Type B pancreatic cell (in vitro differentiated cells): Measurements from ENCODE around the gene STAC3. TPM values are rescaled to one million over a fixed set of nuclear protein-coding genes. Genes with fewer than 3 reads are reported as not detected.

Source experiments
- DNase-seq: peaks from one replicate; pipeline ENCODE4 v3.0.0; 2021; ENCODE audit warnings: mixed read lengths; ENCODE audit not compliant: unreplicated experiment; ENCODE audit errors: extremely low spot score
- H3K27ac Mint-ChIP-seq: 2 replicates; pipeline ENCODE4 v1.8.0; 2021; ENCODE audit warnings: mild to moderate bottlenecking, mixed read lengths
- H3K27me3 Mint-ChIP-seq: 2 replicates; pipeline ENCODE4 v1.8.0; 2021; ENCODE audit warnings: mixed read lengths
- H3K36me3 Mint-ChIP-seq: 2 replicates; pipeline ENCODE4 v1.8.0; 2021; ENCODE audit warnings: mixed read lengths
- H3K4me1 Mint-ChIP-seq: one replicate; pipeline ENCODE4 v1.8.0; 2021; ENCODE audit warnings: mixed read lengths; ENCODE audit not compliant: unreplicated experiment
- H3K4me3 Mint-ChIP-seq: 2 replicates; pipeline ENCODE4 v1.8.0; 2021; ENCODE audit warnings: mild to moderate bottlenecking, mixed read lengths
- H3K9me3 Mint-ChIP-seq: 2 replicates; pipeline ENCODE4 v1.8.0; 2021; ENCODE audit warnings: mixed read lengths
- total RNA-seq: library from RNA; stranded (reverse); gene quantifications from 2 replicates; pipeline ENCODE4 v1.2.1, GENCODE V29; 2021; ENCODE audit warnings: low replicate concordance
- TF ChIP-seq, protein P1 (sequence below): fragments of 200-600 bp; sonication (generic); conservative IDR thresholded peaks from 2 replicates; pipeline ENCODE4 v1.5.0; 2021; ENCODE audit warnings: antibody characterized with exemption, mild to moderate bottlenecking

The STAC3 gene
- total RNA-seq, 1 donor from 2014 or later = 4.8 TPM

- peak overlapping the region; percentile 21 for H3K4me3 Mint-ChIP-seq
- peaks cover 22% of the 10 kb centered on the region for H3K27me3 Mint-ChIP-seq
- H3K4me1 Mint-ChIP-seq = peaks cover 43% of the 10 kb centered on the region
Measured at GRCh38 chr12:57233357-57234232, 17.4 kb downstream of the STAC3 start.

GRCh38 chr12:57232156-57232756 is 18.7 kb downstream of the STAC3 start:
- Mint-ChIP-seq H3K9me3 (no peaks in the 10 kb centered on the region), H3K27ac (no peak overlapping the region), H3K27me3 (peaks cover 20% of the 10 kb centered on the region), H3K36me3 (peaks cover 9% of the 10 kb centered on the region), H3K4me1 (peaks cover 42% of the 10 kb centered on the region), H3K4me3 (peak overlapping the region; percentile 28)
- TF ChIP-seq, protein P1, sequence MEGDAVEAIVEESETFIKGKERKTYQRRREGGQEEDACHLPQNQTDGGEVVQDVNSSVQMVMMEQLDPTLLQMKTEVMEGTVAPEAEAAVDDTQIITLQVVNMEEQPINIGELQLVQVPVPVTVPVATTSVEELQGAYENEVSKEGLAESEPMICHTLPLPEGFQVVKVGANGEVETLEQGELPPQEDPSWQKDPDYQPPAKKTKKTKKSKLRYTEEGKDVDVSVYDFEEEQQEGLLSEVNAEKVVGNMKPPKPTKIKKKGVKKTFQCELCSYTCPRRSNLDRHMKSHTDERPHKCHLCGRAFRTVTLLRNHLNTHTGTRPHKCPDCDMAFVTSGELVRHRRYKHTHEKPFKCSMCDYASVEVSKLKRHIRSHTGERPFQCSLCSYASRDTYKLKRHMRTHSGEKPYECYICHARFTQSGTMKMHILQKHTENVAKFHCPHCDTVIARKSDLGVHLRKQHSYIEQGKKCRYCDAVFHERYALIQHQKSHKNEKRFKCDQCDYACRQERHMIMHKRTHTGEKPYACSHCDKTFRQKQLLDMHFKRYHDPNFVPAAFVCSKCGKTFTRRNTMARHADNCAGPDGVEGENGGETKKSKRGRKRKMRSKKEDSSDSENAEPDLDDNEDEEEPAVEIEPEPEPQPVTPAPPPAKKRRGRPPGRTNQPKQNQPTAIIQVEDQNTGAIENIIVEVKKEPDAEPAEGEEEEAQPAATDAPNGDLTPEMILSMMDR = no peak
- DNase-seq = no peak

More at GRCh38 chr12:57233357-57234232, 17.4 kb downstream of the STAC3 start:
- peak overlapping the region; percentile 12 for H3K27ac Mint-ChIP-seq
- TF ChIP-seq, protein P1 = no peak
- no peaks in the 10 kb centered on the region for H3K9me3 Mint-ChIP-seq
- no peak for DNase-seq
- peaks cover 9% of the 10 kb centered on the region for H3K36me3 Mint-ChIP-seq

DNA sequence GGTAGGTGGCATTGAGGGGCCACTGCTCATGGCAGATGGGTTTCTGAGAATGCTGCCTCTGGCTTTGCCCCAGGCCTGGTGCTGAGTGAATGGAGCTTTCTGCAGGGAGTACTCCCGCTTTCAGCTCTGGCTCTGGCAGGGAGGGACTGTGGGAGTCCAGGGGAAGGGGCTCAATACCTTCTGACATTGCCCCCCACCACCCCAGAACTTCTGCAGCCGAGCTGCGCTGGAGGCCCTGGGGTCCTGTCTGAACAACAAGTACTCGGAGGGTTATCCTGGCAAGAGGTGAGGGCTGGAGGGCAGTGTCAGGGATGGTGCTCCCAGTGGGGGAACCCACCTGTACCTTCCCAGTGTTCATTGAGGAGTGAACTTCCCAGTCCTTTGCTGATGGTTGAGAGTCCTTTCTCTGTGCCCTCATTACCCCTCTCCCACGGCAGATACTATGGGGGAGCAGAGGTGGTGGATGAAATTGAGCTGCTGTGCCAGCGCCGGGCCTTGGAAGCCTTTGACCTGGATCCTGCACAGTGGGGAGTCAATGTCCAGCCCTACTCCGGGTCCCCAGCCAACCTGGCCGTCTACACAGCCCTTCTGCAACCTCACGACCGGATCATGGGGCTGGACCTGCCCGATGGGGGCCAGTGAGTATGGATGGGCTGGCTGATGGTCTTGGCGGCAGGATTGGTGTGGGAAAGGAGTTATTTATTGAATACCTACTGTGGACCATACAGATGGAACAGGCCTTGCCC is 19.5 kb downstream of the STAC3 start:
- TF ChIP-seq, protein P1 = no peak
- Mint-ChIP-seq H3K27me3 (peaks cover 18% of the 10 kb centered on the region), H3K36me3 (peaks cover 9% of the 10 kb centered on the region), H3K9me3 (no peaks in the 10 kb centered on the region), H3K27ac (no peak overlapping the region), H3K4me3 (peak overlapping the region; percentile 98), H3K4me1 (peaks cover 43% of the 10 kb centered on the region)
- DNase-seq = no peak

GRCh38 chr12:57230381-57231155 is 20.4 kb downstream of the STAC3 start:
- Mint-ChIP-seq H3K4me1 (peaks cover 51% of the 10 kb centered on the region), H3K36me3 (peaks cover 9% of the 10 kb centered on the region), H3K9me3 (no peaks in the 10 kb centered on the region), H3K4me3 (peak overlapping the region; percentile 98), H3K27me3 (peaks cover 22% of the 10 kb centered on the region), H3K27ac (peak overlapping the region; percentile 91)
- TF ChIP-seq, protein P1 = no peak
- no peak for DNase-seq
